Endothelial cell (in vitro differentiated cells): ENCODE results near the gene PDE4B. TPM values are rescaled to one million over a fixed set of nuclear protein-coding genes. Genes with fewer than 3 reads are reported as not detected.
"Not testable (repeated sequence)": the region's sequence is repeated elsewhere in the genome, so short reads cannot be mapped to it uniquely, and the experiment has no call there.

Experiments
- DNase-seq: peaks from one replicate; pipeline ENCODE4 v3.0.0; 2021; ENCODE audit warnings: low spot score
- H3K27ac Mint-ChIP-seq: one replicate; pipeline ENCODE4 v1.8.0; 2021; ENCODE audit warnings: mixed read lengths, inconsistent platforms; ENCODE audit not compliant: unreplicated experiment
- H3K27me3 Mint-ChIP-seq: one replicate; pipeline ENCODE4 v1.8.0; 2021; ENCODE audit warnings: mild to moderate bottlenecking, moderate library complexity, mixed read lengths, inconsistent platforms; ENCODE audit not compliant: unreplicated experiment
- H3K36me3 Mint-ChIP-seq: one replicate; pipeline ENCODE4 v1.8.0; 2021; ENCODE audit warnings: mild to moderate bottlenecking, low read depth, mixed read lengths, inconsistent platforms; ENCODE audit not compliant: unreplicated experiment
- H3K4me1 Mint-ChIP-seq: one replicate; pipeline ENCODE4 v1.8.0; 2021; ENCODE audit warnings: mild to moderate bottlenecking, mixed read lengths, inconsistent platforms; ENCODE audit not compliant: unreplicated experiment
- H3K4me3 Mint-ChIP-seq: one replicate; pipeline ENCODE4 v1.8.0; 2021; ENCODE audit warnings: mild to moderate bottlenecking, mixed read lengths, inconsistent platforms; ENCODE audit not compliant: unreplicated experiment
- H3K9me3 Mint-ChIP-seq: one replicate; pipeline ENCODE4 v1.8.0; 2021; ENCODE audit warnings: mixed read lengths, inconsistent platforms; ENCODE audit not compliant: unreplicated experiment
- CTCF ChIP-seq: fragments of 200-600 bp; sonication (generic); IDR thresholded peaks from one replicate; pipeline ENCODE4 v1.5.0; 2021; ENCODE audit warnings: antibody characterized with exemption; ENCODE audit not compliant: unreplicated experiment
- total RNA-seq: library from RNA; stranded (reverse); fragmentation: NEBNext Ultra II Directional; extraction: Animal tissue kit (Norgen Biotek cat#: 25700); gene quantifications from one replicate; pipeline ENCODE4 v1.2.1, GENCODE V29; 2021; ENCODE audit not compliant: unreplicated experiment

The PDE4B gene
- total RNA-seq, 1 donor from 2014 or later = 45.6 TPM

- peaks cover 2% of the 10 kb centered on the region for H3K27me3 Mint-ChIP-seq
- H3K4me3 Mint-ChIP-seq = no peak overlapping the region
- TF ChIP-seq CTCF = no peak
- no peaks in the 10 kb centered on the region for H3K36me3 Mint-ChIP-seq
- no peak overlapping the region for H3K27ac Mint-ChIP-seq
- no peaks in the 10 kb centered on the region for H3K4me1 Mint-ChIP-seq
- DNase-seq = no peak
- H3K9me3 Mint-ChIP-seq = no peaks in the 10 kb centered on the region
Measured at GRCh38 chr1:66003690-66004089, 211.0 kb downstream of the PDE4B start.

GRCh38 chr1:66006534-66006933, 213.8 kb downstream of the PDE4B start:
- H3K27ac Mint-ChIP-seq, H3K27me3 Mint-ChIP-seq, H3K36me3 Mint-ChIP-seq, H3K4me3 Mint-ChIP-seq, H3K4me1 Mint-ChIP-seq, DNase-seq, H3K9me3 Mint-ChIP-seq: not testable (repeated sequence)

GRCh38 chr1:66012106-66012784, 219.6 kb downstream of the PDE4B start:
- Mint-ChIP-seq H3K27me3 (no peaks in the 10 kb centered on the region), H3K36me3 (no peaks in the 10 kb centered on the region), H3K27ac (no peak overlapping the region), H3K9me3 (no peaks in the 10 kb centered on the region), H3K4me3 (no peak overlapping the region), H3K4me1 (no peaks in the 10 kb centered on the region)
- no peak for TF ChIP-seq CTCF
- DNase-seq = no peak

GRCh38 chr1:66013371-66013770, 220.7 kb downstream of the PDE4B start:
- Mint-ChIP-seq H3K4me3 (no peak overlapping the region), H3K27me3 (no peaks in the 10 kb centered on the region), H3K4me1 (no peaks in the 10 kb centered on the region), H3K36me3 (no peaks in the 10 kb centered on the region), H3K9me3 (no peaks in the 10 kb centered on the region), H3K27ac (no peak overlapping the region)
- TF ChIP-seq CTCF = no peak
- DNase-seq = no peak

GRCh38 chr1:66022904-66023620, 230.4 kb downstream of the PDE4B start:
- Mint-ChIP-seq H3K4me3 (no peak overlapping the region), H3K36me3 (no peaks in the 10 kb centered on the region), H3K4me1 (no peaks in the 10 kb centered on the region), H3K27ac (no peak overlapping the region), H3K9me3 (no peaks in the 10 kb centered on the region), H3K27me3 (no peaks in the 10 kb centered on the region)
- no peak for TF ChIP-seq CTCF
- DNase-seq = no peak
